GM12864 (cell line): ENCODE measurements around the gene CYFIP1.

Experiments used
- DNase-seq: peaks from one replicate; pipeline ENCODE4 v3.0.0-alpha.2; 2011; ENCODE audit warnings: low read depth
- H3K4me3 ChIP-seq: 2 replicates; pipeline ENCODE4 v1.5.1; 2011; ENCODE audit warnings: mild to moderate bottlenecking, low read depth, low read length, control low read depth
- CTCF ChIP-seq: IDR thresholded peaks from 2 replicates; pipeline ENCODE4 v1.5.1; 2011; ENCODE audit warnings: low read depth, mild to moderate bottlenecking, moderate library complexity, low read length, control low read depth, inconsistent platforms; ENCODE audit errors: missing control alignments

CYFIP1 gene

DNA sequence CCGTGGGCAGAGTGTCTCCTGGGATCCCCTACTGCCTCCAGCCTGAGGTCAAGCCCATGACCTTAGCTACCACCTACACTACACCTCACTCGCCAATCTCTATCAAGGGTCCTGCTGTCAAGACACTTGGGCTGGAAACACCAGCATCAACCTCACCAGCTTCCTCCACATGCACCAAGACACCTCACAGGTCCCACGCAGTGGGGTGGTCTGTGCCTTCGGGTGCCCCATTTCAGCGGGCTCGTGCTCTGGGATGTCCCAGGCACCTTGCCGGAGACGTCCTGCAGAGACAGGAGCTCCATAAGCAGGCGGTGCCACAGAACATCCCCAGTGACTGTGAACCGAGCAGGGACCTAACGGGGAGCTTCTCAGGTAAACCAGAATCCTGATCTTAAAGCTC is 20.0 kb downstream of the CYFIP1 start:
- no peak for DNase-seq
- H3K4me3 ChIP-seq: no peak overlapping the region
- no peak for TF ChIP-seq CTCF

- H3K4me3 ChIP-seq: no peak overlapping the region
Observed at GRCh38 chr15:22959321-22960101, 20.7 kb downstream of the CYFIP1 start.

GRCh38 chr15:22958487-22959280 is 21.5 kb downstream of the CYFIP1 start:
- no peak for TF ChIP-seq CTCF
- DNase-seq: no peak
- 0 out of 2 replicates have a peak overlapping the region, but pooled peaks have one; percentile 3 for H3K4me3 ChIP-seq

More at GRCh38 chr15:22959321-22960101, 20.7 kb downstream of the CYFIP1 start:
- no peak for TF ChIP-seq CTCF
- DNase-seq: no peak

DNA sequence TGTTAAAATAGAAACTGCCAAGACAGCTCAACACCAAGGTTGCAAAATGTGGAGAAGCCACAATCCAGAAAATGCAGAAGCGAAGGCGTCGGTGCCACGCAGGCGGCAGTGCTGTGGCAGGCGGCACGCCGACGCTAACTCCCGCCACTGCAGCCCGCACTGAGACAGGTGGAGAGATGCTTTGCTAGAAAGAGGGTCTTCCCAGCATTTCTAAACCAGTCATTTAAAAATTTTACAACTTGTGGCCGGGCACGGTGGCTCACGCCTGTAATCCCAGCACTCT is 23.2 kb downstream of the CYFIP1 start:
- no peak for TF ChIP-seq CTCF
- H3K4me3 ChIP-seq: no peak overlapping the region
- DNase-seq: no peak

- DNase-seq: no peak
- no peak for TF ChIP-seq CTCF
- H3K4me3 ChIP-seq: no peak overlapping the region
Observed at GRCh38 chr15:22956257-22956977, 23.8 kb downstream of the CYFIP1 start.

GRCh38 chr15:22955544-22956119 is 24.5 kb downstream of the CYFIP1 start:
- no peak for DNase-seq
- TF ChIP-seq CTCF: no peak
- H3K4me3 ChIP-seq: no peak overlapping the region
